GM13977 (cell line): ENCODE data around the gene FEM1C.

ENCODE experiments used
- DNase-seq: peaks from one replicate; pipeline ENCODE4 v3.0.0; 2012; ENCODE audit warnings: low spot score
- CTCF ChIP-seq: IDR thresholded peaks from 2 replicates; pipeline ENCODE4 v1.5.1; 2012; ENCODE audit warnings: mild to moderate bottlenecking, control low read depth; ENCODE audit not compliant: insufficient read depth; ENCODE audit errors: extremely low read depth, missing control alignments
- in situ Hi-C: fragments of 300-500 bp; cut with MboI; formaldehyde crosslinking; loops from one replicate; pipeline ENCODE4 v1.12.0; 2022; ENCODE audit warnings: low sequenced_read_pairs, low pct_unique_long_range_greater_than_20kb, mixed read lengths, inconsistent platforms; ENCODE audit not compliant: unreplicated experiment

FEM1C gene

DNA sequence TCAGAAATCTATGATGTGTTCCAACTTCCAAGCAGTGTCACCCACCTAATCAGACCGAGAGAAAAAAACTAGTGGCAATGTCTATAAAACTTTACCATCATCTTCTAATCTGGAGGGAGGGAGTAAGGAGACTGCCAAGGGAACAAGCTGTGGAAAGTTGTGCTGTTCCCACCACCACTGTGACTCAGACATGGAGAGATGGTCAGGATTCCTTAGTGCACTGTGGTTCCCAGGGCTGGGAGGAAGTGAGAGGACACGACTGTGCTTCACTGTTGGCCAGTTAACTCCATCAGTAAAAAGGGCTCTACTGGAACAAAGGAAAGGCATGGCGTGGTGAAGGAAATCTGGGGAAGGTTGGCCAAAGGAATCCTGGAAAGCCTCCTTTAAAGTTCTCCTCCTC lies 38.9 kb upstream of the FEM1C start:
- no peak for TF ChIP-seq CTCF
- no peak for DNase-seq
- in situ Hi-C loops, result loop anchor here (5.0 kb wide), 1 partner anchor 266 kb away; no protein-coding TSS in a partner anchor

DNA sequence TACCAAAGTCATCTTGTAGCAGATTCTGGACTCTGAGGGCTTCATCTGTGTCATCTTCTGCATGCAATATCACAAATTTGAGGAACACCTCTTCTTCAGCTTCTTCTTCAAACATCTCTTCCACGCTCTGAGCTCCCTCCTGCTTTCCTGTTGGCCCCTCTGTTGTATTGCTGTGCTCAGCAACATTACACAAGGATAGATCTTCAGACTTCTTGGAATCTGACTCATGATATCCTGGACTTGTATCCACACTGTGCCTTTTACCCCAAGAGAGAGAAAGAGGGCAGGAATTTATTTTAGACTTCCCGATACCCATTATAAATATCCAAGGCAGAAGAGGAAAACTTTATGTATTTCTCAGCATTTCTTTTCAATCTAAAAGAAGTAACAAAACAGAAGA lies 36.4 kb upstream of the FEM1C start:
- DNase-seq, result no peak
- in situ Hi-C loops, result loop anchor here (5.0 kb wide), 1 partner anchor 264 kb away; no protein-coding TSS in a partner anchor
- TF ChIP-seq CTCF, result no peak

DNA sequence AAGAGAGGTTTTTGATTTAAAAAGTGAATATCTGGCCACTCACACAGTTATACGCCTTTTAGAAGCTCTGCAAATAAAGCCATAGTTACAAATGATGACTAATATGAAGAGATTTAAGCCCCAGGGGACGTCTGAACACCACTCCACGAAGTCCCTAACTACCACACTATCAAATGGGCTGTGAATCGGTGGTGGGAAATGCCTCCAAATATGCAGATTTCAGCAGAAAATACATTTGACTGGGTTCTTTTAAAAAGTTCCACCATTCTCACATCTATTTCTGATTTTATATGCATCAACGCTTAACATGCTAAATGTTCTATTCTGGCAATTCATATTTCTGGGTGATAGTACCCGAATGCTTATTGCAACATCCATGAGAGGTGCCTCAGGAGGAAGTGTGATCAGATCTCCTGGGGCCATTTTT lies 35.2 kb upstream of the FEM1C start:
- in situ Hi-C loops, result loop anchor here (5.0 kb wide), 1 partner anchor 262 kb away; no protein-coding TSS in a partner anchor
- peak; percentile 28 for DNase-seq
- no peak for TF ChIP-seq CTCF

- TF ChIP-seq CTCF, result no peak
- in situ Hi-C loops, result no loop called here
- no peak for DNase-seq
Observed at GRCh38 chr5:115579216-115579615, 34.6 kb upstream of the FEM1C start.

GRCh38 chr5:115578657-115579056 lies 34.1 kb upstream of the FEM1C start:
- in situ Hi-C loops, result no loop called here
- no peak for DNase-seq
- TF ChIP-seq CTCF, result no peak

- DNase-seq, result no peak
- in situ Hi-C loops, result no loop called here
- TF ChIP-seq CTCF, result no peak
Observed at GRCh38 chr5:115577741-115578140, 33.2 kb upstream of the FEM1C start.

DNA sequence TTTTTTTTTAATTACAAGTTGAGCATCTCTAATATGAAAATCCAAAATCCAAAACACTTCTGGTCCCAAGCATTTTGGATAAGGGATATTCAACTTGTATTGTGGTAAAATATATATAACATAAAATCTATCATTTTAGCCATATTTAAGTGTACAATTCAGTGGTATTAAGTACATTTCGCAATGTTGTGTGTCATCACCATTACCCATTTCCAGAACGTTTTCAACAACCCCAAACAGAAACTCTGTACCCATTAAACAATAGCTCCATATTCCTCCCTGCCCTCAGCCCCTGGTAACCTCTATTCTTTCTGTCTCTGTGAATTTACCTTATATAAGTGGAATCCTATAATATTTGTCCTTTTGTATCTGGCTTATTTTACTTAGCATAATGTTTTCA lies 32.8 kb upstream of the FEM1C start:
- DNase-seq, result no peak
- in situ Hi-C loops, result no loop called here
- TF ChIP-seq CTCF, result no peak
